ENCODE results near the gene BCAT1.
"Not testable (repeated sequence)": the region's sequence is repeated elsewhere in the genome, so short reads cannot be mapped to it uniquely, and the experiment has no call there.

BCAT1 gene

GRCh38 chr12:24880732-24881131 lies 68.2 kb downstream of the BCAT1 start:
- Histone ChIP-seq H3K27me3 (ENCODE audit: control insufficient read depth in 1 of 2, insufficient read depth in 2 of 2, low read length in 2 of 2) (no peaks in the 10 kb centered on the region), H3K4me3 (ENCODE audit: low read length in 2 of 2) (no peak overlapping the region), H3K36me3 (ENCODE audit: control insufficient read depth in 2 of 2, insufficient read depth in 2 of 2, low read length in 2 of 2) (no peaks in the 10 kb centered on the region), H3K9me3 (ENCODE audit: control insufficient read depth in 2 of 2, low read length in 2 of 2) (no peaks in the 10 kb centered on the region), H3K4me1 (ENCODE audit: control insufficient read depth, insufficient read depth, low read length) (no peaks in the 10 kb centered on the region), H3K9ac (ENCODE audit: low read length in 2 of 2) (no peak overlapping the region), H3K27ac (ENCODE audit: low read length) (no peak overlapping the region)

- Histone ChIP-seq H3K4me3 (ENCODE audit: low read length in 2 of 2) (no peak overlapping the region), H3K27me3 (ENCODE audit: control insufficient read depth in 1 of 2, insufficient read depth in 2 of 2, low read length in 2 of 2) (no peaks in the 10 kb centered on the region), H3K36me3 (ENCODE audit: control insufficient read depth in 2 of 2, insufficient read depth in 2 of 2, low read length in 2 of 2) (no peaks in the 10 kb centered on the region), H3K27ac (ENCODE audit: low read length) (no peak overlapping the region), H3K9ac (ENCODE audit: low read length in 2 of 2) (no peak overlapping the region), H3K9me3 (ENCODE audit: control insufficient read depth in 2 of 2, low read length in 2 of 2) (no peaks in the 10 kb centered on the region), H3K4me1 (ENCODE audit: control insufficient read depth, insufficient read depth, low read length) (no peaks in the 10 kb centered on the region)
Observed at GRCh38 chr12:24879644-24880043, 69.3 kb downstream of the BCAT1 start.

GRCh38 chr12:24875014-24875413 lies 73.9 kb downstream of the BCAT1 start:
- no peak overlapping the region for H3K4me3 ChIP-seq (ENCODE audit: low read length in 2 of 2)
- no peaks in the 10 kb centered on the region for H3K4me1 ChIP-seq (ENCODE audit: control insufficient read depth, insufficient read depth, low read length)
- no peaks in the 10 kb centered on the region for H3K27me3 ChIP-seq (ENCODE audit: control insufficient read depth in 1 of 2, insufficient read depth in 2 of 2, low read length in 2 of 2)
- H3K36me3 ChIP-seq (ENCODE audit: control insufficient read depth in 2 of 2, insufficient read depth in 2 of 2, low read length in 2 of 2): no peaks in the 10 kb centered on the region
- no peaks in the 10 kb centered on the region for H3K9me3 ChIP-seq (ENCODE audit: control insufficient read depth in 2 of 2, low read length in 2 of 2)
- H3K27ac ChIP-seq (ENCODE audit: low read length): no peak overlapping the region
- H3K9ac ChIP-seq (ENCODE audit: low read length in 2 of 2): no peak overlapping the region

GRCh38 chr12:24872211-24872610 lies 76.7 kb downstream of the BCAT1 start:
- H3K36me3 ChIP-seq (ENCODE audit: control insufficient read depth in 2 of 2, insufficient read depth in 2 of 2, low read length in 2 of 2): no peaks in the 10 kb centered on the region
- no peaks in the 10 kb centered on the region for H3K4me1 ChIP-seq (ENCODE audit: control insufficient read depth, insufficient read depth, low read length)
- H3K27ac ChIP-seq (ENCODE audit: low read length): no peak overlapping the region
- no peaks in the 10 kb centered on the region for H3K27me3 ChIP-seq (ENCODE audit: control insufficient read depth in 1 of 2, insufficient read depth in 2 of 2, low read length in 2 of 2)
- no peak overlapping the region for H3K9ac ChIP-seq (ENCODE audit: low read length in 2 of 2)
- no peaks in the 10 kb centered on the region for H3K9me3 ChIP-seq (ENCODE audit: control insufficient read depth in 2 of 2, low read length in 2 of 2)
- H3K4me3 ChIP-seq (ENCODE audit: low read length in 2 of 2): no peak overlapping the region

GRCh38 chr12:24866139-24866538 lies 82.8 kb downstream of the BCAT1 start:
- not testable (repeated sequence) for H3K4me3 ChIP-seq (ENCODE audit: low read length in 2 of 2); H3K27ac ChIP-seq (ENCODE audit: low read length); H3K4me1 ChIP-seq (ENCODE audit: control insufficient read depth, insufficient read depth, low read length); H3K36me3 ChIP-seq (ENCODE audit: control insufficient read depth in 2 of 2, insufficient read depth in 2 of 2, low read length in 2 of 2); H3K9ac ChIP-seq (ENCODE audit: low read length in 2 of 2); H3K9me3 ChIP-seq (ENCODE audit: control insufficient read depth in 2 of 2, low read length in 2 of 2); H3K27me3 ChIP-seq (ENCODE audit: control insufficient read depth in 1 of 2, insufficient read depth in 2 of 2, low read length in 2 of 2)

- no peaks in the 10 kb centered on the region for H3K9me3 ChIP-seq (ENCODE audit: control insufficient read depth in 2 of 2, low read length in 2 of 2)
- no peaks in the 10 kb centered on the region for H3K36me3 ChIP-seq (ENCODE audit: control insufficient read depth in 2 of 2, insufficient read depth in 2 of 2, low read length in 2 of 2)
- no peaks in the 10 kb centered on the region for H3K4me1 ChIP-seq (ENCODE audit: control insufficient read depth, insufficient read depth, low read length)
- H3K4me3 ChIP-seq (ENCODE audit: low read length in 2 of 2): no peak overlapping the region
- no peak overlapping the region for H3K9ac ChIP-seq (ENCODE audit: low read length in 2 of 2)
- no peaks in the 10 kb centered on the region for H3K27me3 ChIP-seq (ENCODE audit: control insufficient read depth in 1 of 2, insufficient read depth in 2 of 2, low read length in 2 of 2)
- H3K27ac ChIP-seq (ENCODE audit: low read length): no peak overlapping the region
Observed at GRCh38 chr12:24864796-24865125, 84.1 kb downstream of the BCAT1 start.

- H3K27ac ChIP-seq (ENCODE audit: low read length): no peak overlapping the region
- no peak overlapping the region for H3K9ac ChIP-seq (ENCODE audit: low read length in 2 of 2)
Observed at GRCh38 chr12:24861766-24862540, 86.9 kb downstream of the BCAT1 start.

GRCh38 chr12:24860546-24860945 lies 88.4 kb downstream of the BCAT1 start:
- no peak overlapping the region for H3K9ac ChIP-seq (ENCODE audit: low read length in 2 of 2)
- H3K9me3 ChIP-seq (ENCODE audit: control insufficient read depth in 2 of 2, low read length in 2 of 2): no peaks in the 10 kb centered on the region
- no peaks in the 10 kb centered on the region for H3K36me3 ChIP-seq (ENCODE audit: control insufficient read depth in 2 of 2, insufficient read depth in 2 of 2, low read length in 2 of 2)
- no peaks in the 10 kb centered on the region for H3K27me3 ChIP-seq (ENCODE audit: control insufficient read depth in 1 of 2, insufficient read depth in 2 of 2, low read length in 2 of 2)
- no peak overlapping the region for H3K4me3 ChIP-seq (ENCODE audit: low read length in 2 of 2)
- no peak overlapping the region for H3K27ac ChIP-seq (ENCODE audit: low read length)
- no peaks in the 10 kb centered on the region for H3K4me1 ChIP-seq (ENCODE audit: control insufficient read depth, insufficient read depth, low read length)

More at GRCh38 chr12:24861766-24862540, 86.9 kb downstream of the BCAT1 start:
- Histone ChIP-seq H3K9me3 (ENCODE audit: control insufficient read depth in 2 of 2, low read length in 2 of 2) (no peaks in the 10 kb centered on the region), H3K4me3 (ENCODE audit: low read length in 2 of 2) (no peak overlapping the region), H3K27me3 (ENCODE audit: control insufficient read depth in 1 of 2, insufficient read depth in 2 of 2, low read length in 2 of 2) (no peaks in the 10 kb centered on the region), H3K36me3 (ENCODE audit: control insufficient read depth in 2 of 2, insufficient read depth in 2 of 2, low read length in 2 of 2) (no peaks in the 10 kb centered on the region), H3K4me1 (ENCODE audit: control insufficient read depth, insufficient read depth, low read length) (no peaks in the 10 kb centered on the region)

GRCh38 chr12:24856541-24856940 lies 92.4 kb downstream of the BCAT1 start:
- Histone ChIP-seq H3K9ac (ENCODE audit: low read length in 2 of 2) (no peak overlapping the region), H3K4me3 (ENCODE audit: low read length in 2 of 2) (no peak overlapping the region), H3K27ac (ENCODE audit: low read length) (no peak overlapping the region), H3K4me1 (ENCODE audit: control insufficient read depth, insufficient read depth, low read length) (no peaks in the 10 kb centered on the region), H3K9me3 (ENCODE audit: control insufficient read depth in 2 of 2, low read length in 2 of 2) (no peaks in the 10 kb centered on the region), H3K36me3 (ENCODE audit: control insufficient read depth in 2 of 2, insufficient read depth in 2 of 2, low read length in 2 of 2) (no peaks in the 10 kb centered on the region), H3K27me3 (ENCODE audit: control insufficient read depth in 1 of 2, insufficient read depth in 2 of 2, low read length in 2 of 2) (no peaks in the 10 kb centered on the region)

- no peak overlapping the region for H3K27ac ChIP-seq (ENCODE audit: low read length)
- no peak overlapping the region for H3K4me3 ChIP-seq (ENCODE audit: low read length in 2 of 2)
- H3K9me3 ChIP-seq (ENCODE audit: control insufficient read depth in 2 of 2, low read length in 2 of 2): no peaks in the 10 kb centered on the region
- H3K36me3 ChIP-seq (ENCODE audit: control insufficient read depth in 2 of 2, insufficient read depth in 2 of 2, low read length in 2 of 2): no peaks in the 10 kb centered on the region
- H3K27me3 ChIP-seq (ENCODE audit: control insufficient read depth in 1 of 2, insufficient read depth in 2 of 2, low read length in 2 of 2): no peaks in the 10 kb centered on the region
- no peaks in the 10 kb centered on the region for H3K4me1 ChIP-seq (ENCODE audit: control insufficient read depth, insufficient read depth, low read length)
- H3K9ac ChIP-seq (ENCODE audit: low read length in 2 of 2): no peak overlapping the region
Observed at GRCh38 chr12:24854908-24855307, 94.0 kb downstream of the BCAT1 start.

- Histone ChIP-seq H3K9ac (ENCODE audit: low read length in 2 of 2) (no peak overlapping the region), H3K27ac (ENCODE audit: low read length) (no peak overlapping the region), H3K4me3 (ENCODE audit: low read length in 2 of 2) (no peak overlapping the region), H3K36me3 (ENCODE audit: control insufficient read depth in 2 of 2, insufficient read depth in 2 of 2, low read length in 2 of 2) (no peaks in the 10 kb centered on the region), H3K27me3 (ENCODE audit: control insufficient read depth in 1 of 2, insufficient read depth in 2 of 2, low read length in 2 of 2) (no peaks in the 10 kb centered on the region), H3K4me1 (ENCODE audit: control insufficient read depth, insufficient read depth, low read length) (no peaks in the 10 kb centered on the region), H3K9me3 (ENCODE audit: control insufficient read depth in 2 of 2, low read length in 2 of 2) (no peaks in the 10 kb centered on the region)
Observed at GRCh38 chr12:24854017-24854416, 94.9 kb downstream of the BCAT1 start.

Data from stomach smooth muscle (tissue), 2 donors.